GM12873 (cell line): Measurements from ENCODE around the gene VASP.

ENCODE experiments used
- CTCF ChIP-seq: IDR thresholded peaks from 2 replicates; pipeline ENCODE4 v1.5.1; 2012; ENCODE audit warnings: low read depth, mild to moderate bottlenecking, moderate library complexity, low read length, control low read depth; ENCODE audit not compliant: insufficient read depth; ENCODE audit errors: missing control alignments

Gene VASP

DNA sequence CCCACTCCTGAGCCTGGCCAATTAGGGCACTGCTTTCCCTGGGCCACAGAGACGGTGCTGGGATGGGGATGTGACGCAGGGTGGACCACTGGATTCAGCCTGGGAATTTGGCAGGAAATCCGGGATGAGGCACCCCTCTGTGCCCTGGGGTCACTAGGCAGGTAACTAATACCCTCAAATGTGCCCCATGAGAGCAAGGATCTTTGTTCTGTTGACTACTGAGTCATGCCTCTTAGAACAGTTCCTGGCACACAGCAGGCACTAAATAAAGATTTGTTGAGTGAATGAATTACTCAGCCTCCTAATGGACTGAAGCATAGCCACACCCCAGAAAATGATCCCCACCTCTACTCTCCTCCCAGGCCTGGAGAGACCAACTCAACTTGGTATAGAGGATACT is 61.5 kb downstream of the VASP start:
- no peak for TF ChIP-seq CTCF

GRCh38 chr19:45569619-45570421 is 62.5 kb downstream of the VASP start:
- peak; percentile 78 for TF ChIP-seq CTCF

- TF ChIP-seq CTCF, result no peak
Observed at GRCh38 chr19:45571457-45572220, 64.4 kb downstream of the VASP start.

GRCh38 chr19:45574526-45574925 is 67.2 kb downstream of the VASP start:
- no peak for TF ChIP-seq CTCF

DNA sequence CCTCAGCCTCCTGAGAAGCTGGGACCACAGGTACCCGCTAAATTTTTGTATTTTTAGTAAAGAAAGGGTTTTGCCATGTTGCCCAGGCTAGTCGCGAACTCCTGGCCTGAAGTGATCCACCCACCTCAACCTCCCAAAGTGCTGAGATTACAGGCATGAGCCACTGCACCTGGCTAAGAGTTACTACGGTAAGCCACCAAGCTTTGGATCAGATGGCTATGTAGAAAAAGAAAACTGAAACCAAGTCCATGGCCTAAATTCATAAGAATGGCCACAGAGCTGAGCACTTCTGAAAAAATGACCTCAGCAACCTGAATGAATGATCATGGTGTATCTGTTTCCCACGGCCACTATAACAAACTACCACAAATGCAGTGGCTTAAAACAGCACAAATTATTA is 67.9 kb downstream of the VASP start:
- TF ChIP-seq CTCF, result no peak
